Trophoblast cell (in vitro differentiated cells and primary cell): ENCODE results near the gene SLC12A8.
A peak's percentile ranks its signal among the peaks of the same experiment; 100 is the strongest.

Experiments
- DNase-seq, 2 donors: peaks; one replicate each; pipeline ENCODE4 v3.0.0-alpha.2; 2016
- H2AFZ ChIP-seq: 2 replicates; pipeline ENCODE4 v1.6.1; 2013; ENCODE audit warnings: low read length, moderate library complexity, mild to moderate bottlenecking; ENCODE audit not compliant: insufficient read depth, poor library complexity
- H2AK5ac ChIP-seq: 2 replicates; pipeline ENCODE4 v1.6.1; 2013; ENCODE audit warnings: mild to moderate bottlenecking, low read length
- H2BK120ac ChIP-seq: 2 replicates; pipeline ENCODE4 v1.6.1; 2013; ENCODE audit warnings: low read length, mild to moderate bottlenecking, moderate library complexity; ENCODE audit not compliant: insufficient read depth, poor library complexity
- H2BK12ac ChIP-seq: 2 replicates; pipeline ENCODE4 v1.6.1; 2013; ENCODE audit warnings: mild to moderate bottlenecking, low read length, moderate library complexity
- H2BK5ac ChIP-seq: 2 replicates; pipeline ENCODE4 v1.6.1; 2013; ENCODE audit warnings: low read length, low read depth, moderate library complexity, mild to moderate bottlenecking; ENCODE audit not compliant: poor library complexity
- H3K14ac ChIP-seq: 2 replicates; pipeline ENCODE4 v1.6.1; 2013; ENCODE audit warnings: mild to moderate bottlenecking, low read length
- H3K18ac ChIP-seq: 2 replicates; pipeline ENCODE4 v1.6.1; 2013; ENCODE audit warnings: mild to moderate bottlenecking, low read length
- H3K23ac ChIP-seq: 2 replicates; pipeline ENCODE4 v1.6.1; 2013; ENCODE audit warnings: low read length
- H3K27ac ChIP-seq: 2 replicates; pipeline ENCODE4 v1.5.1; 2013; ENCODE audit warnings: low read depth, mild to moderate bottlenecking, inconsistent platforms, low read length, moderate library complexity
- H3K27me3 ChIP-seq: 2 replicates; pipeline ENCODE4 v1.6.1; 2013; ENCODE audit warnings: inconsistent platforms, mild to moderate bottlenecking, low read length, moderate library complexity; ENCODE audit not compliant: insufficient read depth
- H3K36me3 ChIP-seq, 2 experiments: 1 replicate in 1 of 2; 2 replicates in 1 of 2; pipeline ENCODE4 v1.6.1; 2013; ENCODE audit warnings: low read length in 2 of 2, mild to moderate bottlenecking in 2 of 2, moderate library complexity in 1 of 2; ENCODE audit not compliant: insufficient read depth in 2 of 2, control insufficient read depth in 1 of 2
- H3K4ac ChIP-seq: 2 replicates; pipeline ENCODE4 v1.6.1; 2013; ENCODE audit warnings: low read depth, mild to moderate bottlenecking, low read length, moderate library complexity
- H3K4me1 ChIP-seq, 2 experiments: 1 replicate in 1 of 2; 2 replicates in 1 of 2; pipeline ENCODE4 v1.6.1; 2013; ENCODE audit warnings: low read length in 2 of 2, mild to moderate bottlenecking in 2 of 2, moderate library complexity in 1 of 2; ENCODE audit not compliant: insufficient read depth in 2 of 2, control insufficient read depth in 1 of 2
- H3K4me2 ChIP-seq: 2 replicates; pipeline ENCODE4 v1.6.1; 2013; ENCODE audit warnings: inconsistent platforms, mild to moderate bottlenecking, low read length, moderate library complexity
- H3K4me3 ChIP-seq: 2 replicates; pipeline ENCODE4 v1.5.1; 2013; ENCODE audit warnings: mild to moderate bottlenecking, low read depth, low read length, inconsistent platforms
- H3K79me1 ChIP-seq: one replicate; pipeline ENCODE4 v1.6.1; 2013; ENCODE audit warnings: low read length
- H3K79me2 ChIP-seq: 2 replicates; pipeline ENCODE4 v1.6.1; 2013; ENCODE audit warnings: low read length, mild to moderate bottlenecking; ENCODE audit not compliant: control insufficient read depth, insufficient read depth, poor library complexity
- H3K9ac ChIP-seq: 2 replicates; pipeline ENCODE4 v1.6.1; 2013; ENCODE audit warnings: mild to moderate bottlenecking, low read length
- H3K9me3 ChIP-seq: 2 replicates; pipeline ENCODE4 v1.6.1; 2013; ENCODE audit warnings: low read depth, mild to moderate bottlenecking, control low read depth, inconsistent platforms, low read length; ENCODE audit not compliant: insufficient read depth
- H4K12ac ChIP-seq: 2 replicates; pipeline ENCODE4 v1.6.1; 2013; ENCODE audit warnings: low read depth, mild to moderate bottlenecking, low read length, moderate library complexity
- H4K8ac ChIP-seq: 2 replicates; pipeline ENCODE4 v1.6.1; 2013; ENCODE audit warnings: low read depth, mild to moderate bottlenecking, low read length, moderate library complexity
- H4K91ac ChIP-seq: one replicate; pipeline ENCODE4 v1.6.1; 2013; ENCODE audit warnings: low read depth, mild to moderate bottlenecking, low read length, moderate library complexity
- WGBS: extraction: QIAGEN DNeasy Blood & Tissue Kit; methylation state at CpG from one replicate; pipeline ENCODE4 v1.1.7; 2013; ENCODE audit warnings: missing lambda C conversion rate; ENCODE audit not compliant: insufficient read length, insufficient coverage; ENCODE audit errors: extremely low coverage; 5-methylcytosine and 5-hydroxymethylcytosine counted together

The SLC12A8 gene

DNA sequence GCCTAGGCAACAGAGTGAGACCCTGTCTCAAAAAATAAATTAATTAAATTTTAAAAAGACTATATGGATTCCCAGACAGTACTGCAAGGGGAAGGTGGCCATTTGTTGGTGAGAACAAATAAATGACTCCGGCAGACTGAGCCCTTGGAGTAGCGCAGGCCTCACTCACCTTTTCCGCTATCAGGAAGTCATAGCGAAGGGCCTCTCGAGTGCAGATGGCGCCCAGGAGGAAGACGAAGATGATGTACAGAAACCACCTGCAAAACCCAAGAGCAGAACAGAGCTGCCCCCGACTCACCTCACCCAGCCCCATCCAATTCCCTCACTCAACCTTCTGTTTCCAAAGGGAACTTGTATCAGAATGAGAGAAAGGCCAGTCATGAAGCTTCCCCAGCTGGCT lies 93.9 kb downstream of the SLC12A8 start:
- Histone ChIP-seq H3K79me1 (peaks cover 15% of the 10 kb centered on the region), H4K8ac (no peak overlapping the region)
- WGBS = no CpG with 5 or more reads among the region's 8 CpGs

DNA sequence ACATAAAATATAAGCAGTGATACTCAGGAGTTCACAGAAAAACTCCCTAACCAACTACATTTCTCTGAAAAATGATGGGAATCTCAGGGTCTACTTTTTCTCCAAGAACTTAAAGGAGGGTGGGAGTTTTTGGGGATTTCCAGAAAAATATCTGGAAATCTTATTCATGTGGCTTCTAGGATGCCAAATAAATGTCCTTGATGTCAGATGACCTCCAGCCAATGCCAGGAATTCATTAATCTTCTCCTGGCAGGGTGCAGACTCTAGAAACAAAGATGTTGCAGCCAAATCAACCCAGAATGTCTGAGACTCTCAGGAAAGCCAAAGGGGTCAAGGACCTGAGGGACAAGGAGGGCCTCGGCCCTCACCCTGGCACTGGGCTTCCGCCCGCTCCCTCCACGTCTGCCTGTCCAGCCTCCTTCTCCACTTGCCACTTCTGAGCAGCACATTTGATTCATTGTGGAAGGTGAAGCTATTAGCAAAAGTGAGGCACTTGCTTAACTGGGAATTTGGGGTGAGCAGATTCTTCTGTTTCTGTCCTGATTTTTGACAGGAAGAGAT lies 94.8 kb downstream of the SLC12A8 start:
- Histone ChIP-seq H3K27ac (no peak overlapping the region), H2BK12ac (peak overlapping the region; percentile 94), H3K79me2 (no peaks in the 10 kb centered on the region), H3K18ac (no peak overlapping the region), H3K4me3 (no peak overlapping the region), H2AFZ (no peak overlapping the region), H4K91ac (peak overlapping the region; percentile 25), H3K4me1 (peaks cover 17 to 24% of the 10 kb centered on the region in 2 experiments), H3K14ac (no peak overlapping the region), H3K23ac (no peak overlapping the region), H3K36me3 (no peaks in the 10 kb centered on the region), H3K4me2 (no peak overlapping the region), H2AK5ac (peak overlapping the region; percentile 93), H2BK120ac (no peak overlapping the region), H3K4ac (no peak overlapping the region), H3K27me3 (no peaks in the 10 kb centered on the region), H3K9ac (no peak overlapping the region), H3K79me1 (peaks cover 11% of the 10 kb centered on the region), H3K9me3 (no peaks in the 10 kb centered on the region), H2BK5ac (no peak overlapping the region), H4K12ac (no peak overlapping the region), H4K8ac (no peak overlapping the region)
- no peak for DNase-seq
- no CpG with 5 or more reads among the region's 4 CpGs for WGBS

More for the DNA sequence above, 93.9 kb downstream of the SLC12A8 start:
- no peak overlapping the region for H3K4me3 ChIP-seq
- no peak overlapping the region for H3K14ac ChIP-seq
- no peak overlapping the region for H3K4ac ChIP-seq
- H3K79me2 ChIP-seq = no peaks in the 10 kb centered on the region
- H4K12ac ChIP-seq = no peak overlapping the region
- no peak overlapping the region for H3K23ac ChIP-seq
- H2BK12ac ChIP-seq = peak overlapping the region; percentile 55
- H3K27ac ChIP-seq = no peak overlapping the region
- H3K4me1 ChIP-seq = peaks cover 20 to 27% of the 10 kb centered on the region in 2 experiments
- H4K91ac ChIP-seq = no peak overlapping the region
- no peak overlapping the region for H3K18ac ChIP-seq
- no peaks in the 10 kb centered on the region for H3K9me3 ChIP-seq
- no peak overlapping the region for H3K9ac ChIP-seq
- H2AK5ac ChIP-seq = no peak overlapping the region
- no peak overlapping the region for H3K4me2 ChIP-seq
- DNase-seq = no peak
- H3K27me3 ChIP-seq = no peaks in the 10 kb centered on the region
- H2AFZ ChIP-seq = no peak overlapping the region
- H2BK5ac ChIP-seq = no peak overlapping the region
- no peak overlapping the region for H2BK120ac ChIP-seq
- no peaks in the 10 kb centered on the region for H3K36me3 ChIP-seq

DNA sequence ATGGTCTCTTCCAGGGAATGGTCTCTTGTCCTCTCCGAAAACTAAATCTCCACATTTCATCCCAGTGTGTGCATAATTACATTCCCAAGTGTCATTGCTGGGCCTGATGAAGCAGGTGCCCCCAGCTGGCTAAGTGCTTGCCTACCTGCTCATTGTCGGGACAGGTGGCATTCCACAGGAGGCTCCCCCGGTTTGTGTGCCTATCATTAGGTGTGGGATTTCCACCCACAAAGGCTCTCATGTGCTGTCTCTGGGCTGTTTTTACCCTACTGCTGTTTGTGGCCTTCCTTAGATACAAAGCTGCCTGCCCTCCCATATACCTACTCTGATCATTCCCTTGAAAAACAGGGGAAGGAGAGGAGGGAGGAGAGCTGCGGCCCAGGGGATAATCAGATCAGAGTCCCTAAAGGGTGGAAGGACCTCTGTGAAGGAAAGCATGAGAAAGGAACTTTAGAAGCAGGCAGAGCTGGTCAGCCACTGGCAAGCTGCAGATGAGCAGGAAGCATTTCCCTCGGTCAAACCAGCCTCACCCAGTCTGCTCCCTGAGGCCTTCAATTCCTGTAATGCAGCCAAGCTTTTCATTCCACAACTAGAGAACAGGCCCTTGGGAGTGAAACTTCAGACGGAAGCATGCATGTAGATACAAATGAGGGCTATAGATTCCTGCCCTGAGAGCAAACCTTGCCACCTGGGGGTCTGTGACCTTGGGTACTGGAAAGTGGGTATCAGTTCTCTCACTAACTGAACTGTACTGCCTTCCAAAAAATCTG lies 96.1 kb downstream of the SLC12A8 start:
- Histone ChIP-seq H3K27me3 (no peaks in the 10 kb centered on the region), H4K91ac (peak overlapping the region; percentile 8), H4K12ac (no peak overlapping the region), H3K79me1 (peaks cover 9% of the 10 kb centered on the region), H3K27ac (peak overlapping the region; percentile 10), H3K4me1 (peaks cover 17 to 24% of the 10 kb centered on the region in 2 experiments), H3K4me2 (no peak overlapping the region), H3K14ac (no peak overlapping the region), H2BK12ac (no peak overlapping the region), H2BK5ac (no peak overlapping the region), H2AFZ (no peak overlapping the region), H3K4me3 (no peak overlapping the region), H3K9ac (no peak overlapping the region), H3K79me2 (no peaks in the 10 kb centered on the region), H3K4ac (no peak overlapping the region), H2BK120ac (no peak overlapping the region), H4K8ac (no peak overlapping the region), H3K36me3 (no peaks in the 10 kb centered on the region), H3K23ac (no peak overlapping the region), H3K18ac (no peak overlapping the region), H3K9me3 (no peaks in the 10 kb centered on the region), H2AK5ac (no peak overlapping the region)
- peak; percentile 68 to 70 for DNase-seq
- no CpG with 5 or more reads among the region's 6 CpGs for WGBS

DNA sequence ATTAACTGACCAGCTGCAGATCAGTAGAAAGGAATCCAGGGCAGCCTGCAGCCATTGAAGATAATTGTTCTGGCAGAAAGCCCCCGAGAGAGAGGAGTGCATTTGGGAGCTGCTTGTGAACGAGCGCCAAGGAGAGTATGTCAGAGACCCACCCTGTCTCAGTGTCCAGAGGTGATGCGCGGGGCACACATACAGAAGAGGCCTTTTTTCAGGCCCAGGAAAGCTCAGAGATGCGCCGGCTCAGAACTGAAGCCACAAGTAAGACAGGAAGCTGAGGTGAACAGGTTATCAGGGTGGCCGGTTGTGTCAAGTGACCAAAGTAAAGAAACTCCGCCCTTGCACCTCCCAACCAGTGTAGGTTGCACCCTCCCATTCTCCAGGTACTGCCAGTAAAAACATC lies 96.9 kb downstream of the SLC12A8 start:
- no peak for DNase-seq
- Histone ChIP-seq H3K9me3 (no peaks in the 10 kb centered on the region), H3K9ac (no peak overlapping the region), H3K36me3 (no peaks in the 10 kb centered on the region), H3K23ac (no peak overlapping the region), H3K79me2 (no peaks in the 10 kb centered on the region), H4K8ac (no peak overlapping the region), H2BK5ac (no peak overlapping the region), H2AFZ (no peak overlapping the region), H3K18ac (no peak overlapping the region), H3K79me1 (peaks cover 6% of the 10 kb centered on the region), H4K91ac (no peak overlapping the region), H2BK120ac (no peak overlapping the region), H3K27ac (no peak overlapping the region), H4K12ac (no peak overlapping the region), H2BK12ac (no peak overlapping the region), H3K4me3 (no peak overlapping the region), H3K4ac (no peak overlapping the region), H3K27me3 (no peaks in the 10 kb centered on the region), H3K4me1 (peaks cover 16 to 18% of the 10 kb centered on the region in 2 experiments), H2AK5ac (no peak overlapping the region), H3K14ac (no peak overlapping the region), H3K4me2 (no peak overlapping the region)
- no CpG with 5 or more reads among the region's 9 CpGs for WGBS
